Gastrocnemius medialis (tissue), 4 donors: ENCODE results near the gene CCNL1.
"Not testable (repeated sequence)": the region's sequence is repeated elsewhere in the genome, so short reads cannot be mapped to it uniquely, and the experiment has no call there.

Experiments used
- CTCF ChIP-seq, 5 experiments: fragments of 450-650 bp in 3 of 5; fragments of 200-600 bp in 2 of 5; sonication (generic) in 2 of 5; IDR thresholded peaks in 4 of 5; conservative IDR thresholded peaks in 1 of 5; 1 replicate in 4 of 5; 2 replicates in 1 of 5; pipeline ENCODE4 v1.5.1; 2016 to 2019; ENCODE audit warnings: antibody characterized with exemption in 5 of 5, mild to moderate bottlenecking in 3 of 5, moderate library complexity in 3 of 5
- POLR2A ChIP-seq, 2 donors: fragments of 450-650 bp; IDR thresholded peaks; one replicate each; pipeline ENCODE4 v1.6.1; 2017; ENCODE audit warnings: antibody characterized with exemption in 2 of 2, mild to moderate bottlenecking in 2 of 2, moderate library complexity in 2 of 2

- not testable (repeated sequence) for TF ChIP-seq CTCF (IDR thresholded peaks at IDR 0.05 in 4 of 5, conservative IDR thresholded peaks at IDR 0.05 in 1 of 5); POLR2A (IDR thresholded peaks at IDR 0.05)
These were observed 13.4 kb upstream of the CCNL1 start for GRCh38 chr3:157173343-157173742.
